Spleen (tissue), 11 donors: ENCODE results near the gene AMMECR1L. TPM values are rescaled to one million over a fixed set of nuclear protein-coding genes. Genes with fewer than 3 reads are reported as not detected.

ENCODE experiments used
- DNase-seq: peaks from one replicate; pipeline ENCODE4 v3.0.0-alpha.2; 2020
- H3K27ac ChIP-seq, 8 donors: fragments of 200-600 bp; sonication (generic) in 7 of 8; 1 replicate in 4 of 8; 2 replicates in 4 of 8; pipeline versions ENCODE4 v1.5.0 to v1.8.0; 2016 to 2021; ENCODE audit warnings: inconsistent platforms in 4 of 8, mild to moderate bottlenecking in 4 of 8, moderate library complexity in 1 of 8
- H3K27me3 ChIP-seq, 7 donors: fragments of 200-600 bp; sonication (generic) in 6 of 7; replicated peaks in 1 of 7; 1 replicate in 4 of 7; 2 replicates in 3 of 7; pipeline versions ENCODE4 v1.5.0 to v1.8.0; 2016 to 2021; ENCODE audit warnings: inconsistent platforms in 3 of 7, mild to moderate bottlenecking in 1 of 7
- H3K36me3 ChIP-seq, 6 donors: fragments of 200-600 bp; sonication (generic) in 5 of 6; 1 replicate in 4 of 6; 2 replicates in 2 of 6; pipeline versions ENCODE4 v1.5.0 to v1.8.0; 2016 to 2021; ENCODE audit warnings: inconsistent platforms in 2 of 6
- H3K4me1 ChIP-seq, 6 donors: fragments of 200-600 bp; sonication (generic) in 5 of 6; 1 replicate in 3 of 6; 2 replicates in 3 of 6; pipeline versions ENCODE4 v1.5.0 to v1.8.0; 2016 to 2021; ENCODE audit warnings: inconsistent platforms in 3 of 6
- H3K4me3 ChIP-seq, 8 donors: fragments of 200-600 bp; sonication (generic) in 7 of 8; 1 replicate in 4 of 8; 2 replicates in 4 of 8; pipeline versions ENCODE4 v1.5.0 to v1.8.0; 2016 to 2021; ENCODE audit warnings: inconsistent platforms in 4 of 8, mild to moderate bottlenecking in 4 of 8, moderate library complexity in 2 of 8
- H3K9me3 ChIP-seq, 8 donors: fragments of 200-600 bp; sonication (generic) in 7 of 8; 1 replicate in 4 of 8; 2 replicates in 4 of 8; pipeline versions ENCODE4 v1.5.0 to v1.8.0; 2016 to 2021; ENCODE audit warnings: inconsistent platforms in 4 of 8
- POLR2A ChIP-seq, 3 donors: fragments of 450-650 bp; IDR thresholded peaks; one replicate each; pipeline ENCODE4 v1.5.1; 2017; ENCODE audit warnings: antibody characterized with exemption in 3 of 3, mild to moderate bottlenecking in 1 of 3
- POLR2AphosphoS5 ChIP-seq, 3 donors: sonication (generic); formaldehyde crosslinking; IDR thresholded peaks; one replicate each; pipeline ENCODE4 v1.5.1; 2017; ENCODE audit warnings: antibody characterized with exemption in 3 of 3
- WGBS, 5 donors: extraction: QIAGEN DNeasy Blood & Tissue Kit in 3 of 5; methylation state at CpG; one replicate each; pipeline versions ENCODE4 v1.1.5 to v1.1.7; 2013 to 2018; 5-methylcytosine and 5-hydroxymethylcytosine counted together
- intact Hi-C: fragments of 100-400 bp; cut with DNase I; formaldehyde crosslinking; loops from one replicate; pipeline ENCODE4 v1.15.0; 2023; ENCODE audit warnings: low total_unique reads
- polyA plus RNA-seq, 3 donors: library from polyadenylated mRNA; stranded (reverse); fragments of 200-250 nt; gene quantifications; one replicate each; pipeline ENCODE4 v1.2.1, GENCODE V29; 2013
- total RNA-seq, 7 donors: library from RNA; depleted of rRNA in 3 of 7; stranded (reverse); fragments of >200 nt in 3 of 7; fragmentation: NEBNext Ultra II Directional in 4 of 7; extraction: Animal tissue kit (Norgen Biotek cat#: 25700) in 4 of 7; gene quantifications; one replicate each; pipeline versions ENCODE4 v1.1.0 to v1.2.1, GENCODE V29; 2016 to 2021
- TF ChIP-seq, protein P1 (sequence below), 11 experiments: fragments of 200-600 bp in 7 of 11; fragments of 450-650 bp in 4 of 11; sonication (generic) in 4 of 11; IDR thresholded peaks in 8 of 11; conservative IDR thresholded peaks in 3 of 11; 1 replicate in 7 of 11; 2 replicates in 4 of 11; pipeline versions ENCODE4 v1.4.0 to v1.8.0; 2016 to 2021; ENCODE audit warnings: antibody characterized with exemption in 11 of 11, inconsistent platforms in 4 of 11, mild to moderate bottlenecking in 1 of 11
- donor health status: healthy with polysubstance abuse.
- donor health status: DM: no; HTN: no; CAD: no; lungs with moderate emphysema.
- donor health status: DM: no; HTN: no; CAD: no.
- donor health status: Bipolar disorder and iron deficiency.
- donor health status: healthy.
- donor health status: DM: no; HTN: no; CAD: no.
- donor health status: DM: yes; HTN: yes; CAD: no.

AMMECR1L gene
- total and polyA plus RNA-seq, 10 donors = 4.8 to 17.2 (median 13.9) TPM

- Histone ChIP-seq H3K4me3 (no peak overlapping the region), H3K36me3 (peaks cover 0 to 73% (median 46%) of the 10 kb centered on the region in 6 donors), H3K27me3 (no peaks in the 10 kb centered on the region), H3K4me1 (peaks cover 0 to 57% (median 15%) of the 10 kb centered on the region in 6 donors), H3K27ac (no peak overlapping the region), H3K9me3 (no peaks in the 10 kb centered on the region)
- intact Hi-C loops = no loop called here
- no peak for DNase-seq
- TF ChIP-seq, protein P1, sequence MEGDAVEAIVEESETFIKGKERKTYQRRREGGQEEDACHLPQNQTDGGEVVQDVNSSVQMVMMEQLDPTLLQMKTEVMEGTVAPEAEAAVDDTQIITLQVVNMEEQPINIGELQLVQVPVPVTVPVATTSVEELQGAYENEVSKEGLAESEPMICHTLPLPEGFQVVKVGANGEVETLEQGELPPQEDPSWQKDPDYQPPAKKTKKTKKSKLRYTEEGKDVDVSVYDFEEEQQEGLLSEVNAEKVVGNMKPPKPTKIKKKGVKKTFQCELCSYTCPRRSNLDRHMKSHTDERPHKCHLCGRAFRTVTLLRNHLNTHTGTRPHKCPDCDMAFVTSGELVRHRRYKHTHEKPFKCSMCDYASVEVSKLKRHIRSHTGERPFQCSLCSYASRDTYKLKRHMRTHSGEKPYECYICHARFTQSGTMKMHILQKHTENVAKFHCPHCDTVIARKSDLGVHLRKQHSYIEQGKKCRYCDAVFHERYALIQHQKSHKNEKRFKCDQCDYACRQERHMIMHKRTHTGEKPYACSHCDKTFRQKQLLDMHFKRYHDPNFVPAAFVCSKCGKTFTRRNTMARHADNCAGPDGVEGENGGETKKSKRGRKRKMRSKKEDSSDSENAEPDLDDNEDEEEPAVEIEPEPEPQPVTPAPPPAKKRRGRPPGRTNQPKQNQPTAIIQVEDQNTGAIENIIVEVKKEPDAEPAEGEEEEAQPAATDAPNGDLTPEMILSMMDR (IDR thresholded peaks at IDR 0.05 in 8 of 11, conservative IDR thresholded peaks at IDR 0.05 in 3 of 11) = no peak
- TF ChIP-seq POLR2AphosphoS5 (IDR thresholded peaks at IDR 0.05) = no peak
- no peak for TF ChIP-seq POLR2A (IDR thresholded peaks at IDR 0.05)
- 76 to 91% (median 89%) methylated on average over 14 of the region's 14 CpGs for WGBS, 5 donors
Measured at GRCh38 chr2:127873707-127874303, 12.0 kb downstream of the AMMECR1L start.

DNA sequence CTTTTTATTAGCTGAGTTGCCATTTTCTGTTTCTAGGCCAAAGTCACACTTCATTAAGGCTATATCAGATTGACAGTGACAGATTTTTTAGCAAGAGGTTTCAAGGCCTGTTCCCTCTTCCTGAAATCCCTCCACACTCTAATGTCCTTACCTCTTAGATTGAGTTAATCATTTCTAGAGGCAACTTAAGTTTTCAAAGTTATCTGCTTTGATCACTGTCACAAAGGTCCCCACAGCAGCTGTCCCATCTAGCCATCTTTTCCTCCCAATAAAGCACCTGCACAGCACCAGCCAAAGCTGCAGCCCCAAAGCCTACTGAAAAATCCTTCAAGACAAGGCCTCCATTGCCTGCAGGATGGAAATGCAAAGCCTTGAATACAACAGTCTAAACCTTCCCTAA is 13.4 kb downstream of the AMMECR1L start:
- H3K9me3 ChIP-seq = no peaks in the 10 kb centered on the region
- TF ChIP-seq, protein P1 (IDR thresholded peaks at IDR 0.05 in 8 of 11, conservative IDR thresholded peaks at IDR 0.05 in 3 of 11) = no peak
- TF ChIP-seq POLR2AphosphoS5 (IDR thresholded peaks at IDR 0.05) (no peak), POLR2A (IDR thresholded peaks at IDR 0.05) (no peak)
- H3K4me3 ChIP-seq = no peak overlapping the region
- H3K27ac ChIP-seq = no peak overlapping the region
- no peak for DNase-seq
- peaks cover 0 to 44% (median 13%) of the 10 kb centered on the region in 6 donors for H3K4me1 ChIP-seq
- H3K36me3 ChIP-seq = peaks cover 0 to 75% (median 58%) of the 10 kb centered on the region in 6 donors
- no peaks in the 10 kb centered on the region for H3K27me3 ChIP-seq
- intact Hi-C loops = no loop called here

- TF ChIP-seq POLR2AphosphoS5 (IDR thresholded peaks at IDR 0.05) (no peak), POLR2A (IDR thresholded peaks at IDR 0.05) (no peak)
- TF ChIP-seq, protein P1 (IDR thresholded peaks at IDR 0.05 in 8 of 11, conservative IDR thresholded peaks at IDR 0.05 in 3 of 11) = no peak
- Histone ChIP-seq H3K4me3 (no peak overlapping the region), H3K27ac (peak overlapping the region in 1 of 8 donors; percentile 12), H3K27me3 (no peaks in the 10 kb centered on the region), H3K4me1 (no peaks in the 10 kb centered on the region), H3K9me3 (no peaks in the 10 kb centered on the region), H3K36me3 (peaks cover 0 to 89% (median 76%) of the 10 kb centered on the region in 6 donors)
- DNase-seq = no peak
- intact Hi-C loops = no loop called here
Measured at GRCh38 chr2:127865926-127866325, 19.8 kb downstream of the AMMECR1L start.

GRCh38 chr2:127864877-127865276 is 20.9 kb downstream of the AMMECR1L start:
- Histone ChIP-seq H3K36me3 (peaks cover 0 to 79% (median 68%) of the 10 kb centered on the region in 6 donors), H3K9me3 (no peaks in the 10 kb centered on the region), H3K4me3 (no peak overlapping the region), H3K27ac (no peak overlapping the region), H3K27me3 (no peaks in the 10 kb centered on the region), H3K4me1 (peaks cover 0 to 7% (median 1%) of the 10 kb centered on the region in 6 donors)
- no peak for TF ChIP-seq POLR2AphosphoS5 (IDR thresholded peaks at IDR 0.05)
- TF ChIP-seq POLR2A (IDR thresholded peaks at IDR 0.05) = no peak
- TF ChIP-seq, protein P1 (IDR thresholded peaks at IDR 0.05 in 8 of 11, conservative IDR thresholded peaks at IDR 0.05 in 3 of 11) = no peak
- no peak for DNase-seq
- intact Hi-C loops = no loop called here
- 70 to 87% (median 83%) methylated on average over 11 of the region's 11 CpGs for whole genome bisulfite sequencing, 5 donors
